Smooth muscle cell (in vitro differentiated cells): ENCODE measurements around the gene MRPL21. TPM values are rescaled to one million over a fixed set of nuclear protein-coding genes. Genes with fewer than 3 reads are reported as not detected.

Experiments
- DNase-seq: peaks from one replicate; lab custom pipeline; 2025; ENCODE audit not compliant: unreplicated experiment; lab: John Stamatoyannopoulos, UW
- H2AFZ ChIP-seq: fragments of 200-600 bp; sonication (generic); 2 replicates; pipeline ENCODE4 v1.6.0; 2016; ENCODE audit warnings: antibody characterized with exemption, low read depth, mild to moderate bottlenecking
- H3F3A ChIP-seq: fragments of 200-600 bp; sonication (generic); 2 replicates; pipeline ENCODE4 v1.6.0; 2017; ENCODE audit warnings: antibody characterized with exemption, low read depth
- H3K27ac ChIP-seq: fragments of 200-600 bp; sonication (generic); 2 replicates; pipeline ENCODE4 v1.5.1; 2016; ENCODE audit warnings: low read depth, mild to moderate bottlenecking
- H3K27me3 ChIP-seq: fragments of 200-600 bp; sonication (generic); 2 replicates; pipeline ENCODE4 v1.6.1; 2016; ENCODE audit warnings: low read depth, mild to moderate bottlenecking
- H3K36me3 ChIP-seq: fragments of 200-600 bp; sonication (generic); 2 replicates; pipeline ENCODE4 v1.5.1; 2016; ENCODE audit warnings: low read depth
- H3K4me1 ChIP-seq: fragments of 200-600 bp; sonication (generic); 2 replicates; pipeline ENCODE4 v1.5.1; 2016; ENCODE audit warnings: low read depth
- H3K4me2 ChIP-seq: fragments of 200-600 bp; sonication (generic); 2 replicates; pipeline ENCODE4 v1.6.0; 2016; ENCODE audit warnings: mild to moderate bottlenecking
- H3K4me3 ChIP-seq: fragments of 200-600 bp; sonication (generic); 2 replicates; pipeline ENCODE4 v1.5.1; 2016; ENCODE audit warnings: mild to moderate bottlenecking
- H3K79me2 ChIP-seq: fragments of 200-600 bp; sonication (generic); 2 replicates; pipeline ENCODE4 v1.6.0; 2016; ENCODE audit warnings: low read depth, mild to moderate bottlenecking
- H3K9ac ChIP-seq: fragments of 200-600 bp; sonication (generic); 2 replicates; pipeline ENCODE4 v1.6.0; 2016; ENCODE audit warnings: low read depth
- H3K9me3 ChIP-seq: fragments of 200-600 bp; sonication (generic); replicated peaks from 2 replicates; pipeline ENCODE4 v1.5.1; 2016; ENCODE audit warnings: low read depth
- H4K20me1 ChIP-seq: fragments of 200-600 bp; sonication (generic); 2 replicates; pipeline ENCODE4 v1.6.0; 2016; ENCODE audit warnings: low read depth
- WGBS: methylation state at CpG from one replicate; pipeline ENCODE4 v1.1.7; 2016; ENCODE audit warnings: low lambda C conversion rate; 5-methylcytosine and 5-hydroxymethylcytosine counted together
- polyA plus RNA-seq: library from polyadenylated mRNA; unstranded; fragments of >200 nt; fragmentation: Nextera tagmentation; extraction: Ambion mirVana; gene quantifications from 2 replicates; pipeline ENCODE4 v1.2.1, GENCODE V29; 2016
- total RNA-seq: library from RNA; depleted of rRNA; stranded (reverse); fragments of >200 nt; gene quantifications from 2 replicates; pipeline ENCODE4 v1.2.3, GENCODE V29; 2014
- TF ChIP-seq, protein P1 (sequence below): fragments of 200-600 bp; sonication (generic); IDR thresholded peaks from 2 replicates; pipeline ENCODE4 v1.5.1; 2017; ENCODE audit warnings: borderline replicate concordance, mild to moderate bottlenecking, antibody characterized with exemption; ENCODE audit not compliant: insufficient read depth, poor library complexity, severe bottlenecking

The MRPL21 gene
- total and polyA plus RNA-seq, 2 experiments from 2014 or later = 41.2 to 110 TPM

GRCh38 chr11:68935066-68935465 lies 31.4 kb upstream of the MRPL21 start:
- Histone ChIP-seq H4K20me1 (no peaks in the 10 kb centered on the region), H3K9ac (no peak overlapping the region), H2AFZ (no peak overlapping the region), H3K4me1 (no peaks in the 10 kb centered on the region), H3K4me3 (no peak overlapping the region), H3K9me3 (no peaks in the 10 kb centered on the region), H3K4me2 (no peak overlapping the region), H3K27me3 (no peaks in the 10 kb centered on the region), H3K79me2 (no peaks in the 10 kb centered on the region), H3F3A (no peaks in the 10 kb centered on the region), H3K27ac (no peak overlapping the region), H3K36me3 (no peaks in the 10 kb centered on the region)
- WGBS = 96% methylated on average over 15 of the region's 15 CpGs
- no peak for DNase-seq
- TF ChIP-seq, protein P1, sequence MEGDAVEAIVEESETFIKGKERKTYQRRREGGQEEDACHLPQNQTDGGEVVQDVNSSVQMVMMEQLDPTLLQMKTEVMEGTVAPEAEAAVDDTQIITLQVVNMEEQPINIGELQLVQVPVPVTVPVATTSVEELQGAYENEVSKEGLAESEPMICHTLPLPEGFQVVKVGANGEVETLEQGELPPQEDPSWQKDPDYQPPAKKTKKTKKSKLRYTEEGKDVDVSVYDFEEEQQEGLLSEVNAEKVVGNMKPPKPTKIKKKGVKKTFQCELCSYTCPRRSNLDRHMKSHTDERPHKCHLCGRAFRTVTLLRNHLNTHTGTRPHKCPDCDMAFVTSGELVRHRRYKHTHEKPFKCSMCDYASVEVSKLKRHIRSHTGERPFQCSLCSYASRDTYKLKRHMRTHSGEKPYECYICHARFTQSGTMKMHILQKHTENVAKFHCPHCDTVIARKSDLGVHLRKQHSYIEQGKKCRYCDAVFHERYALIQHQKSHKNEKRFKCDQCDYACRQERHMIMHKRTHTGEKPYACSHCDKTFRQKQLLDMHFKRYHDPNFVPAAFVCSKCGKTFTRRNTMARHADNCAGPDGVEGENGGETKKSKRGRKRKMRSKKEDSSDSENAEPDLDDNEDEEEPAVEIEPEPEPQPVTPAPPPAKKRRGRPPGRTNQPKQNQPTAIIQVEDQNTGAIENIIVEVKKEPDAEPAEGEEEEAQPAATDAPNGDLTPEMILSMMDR = no peak

DNA sequence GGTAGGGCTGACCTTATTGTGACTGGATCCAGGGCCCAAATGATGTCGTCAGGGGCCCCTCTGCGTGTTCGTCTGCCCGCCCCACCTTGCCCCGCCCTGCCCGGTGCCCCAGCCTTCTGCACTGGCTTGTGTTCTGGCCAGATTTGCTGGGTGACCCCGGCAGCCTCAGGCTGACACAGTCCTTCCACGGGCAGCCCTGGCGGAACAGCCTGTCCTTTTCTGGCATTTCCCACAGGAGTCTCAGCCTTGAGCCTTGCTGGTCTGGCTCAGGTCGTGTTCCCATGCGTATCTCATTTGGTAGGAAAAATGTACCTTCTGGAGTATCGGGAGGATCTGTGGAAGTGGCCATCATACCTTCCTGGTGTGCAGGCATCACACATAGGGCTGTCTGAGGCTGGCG lies 31.0 kb upstream of the MRPL21 start:
- no peak for DNase-seq
- 97% methylated on average over 13 of the region's 13 CpGs for WGBS
- no peak overlapping the region for H3K4me3 ChIP-seq
- no peak overlapping the region for H3K27ac ChIP-seq
- H2AFZ ChIP-seq = no peak overlapping the region
- no peak overlapping the region for H3K9ac ChIP-seq
- no peaks in the 10 kb centered on the region for H3K4me1 ChIP-seq
- H3K27me3 ChIP-seq = no peaks in the 10 kb centered on the region
- TF ChIP-seq, protein P1 = no peak
- no peaks in the 10 kb centered on the region for H3K9me3 ChIP-seq
- H3K79me2 ChIP-seq = no peaks in the 10 kb centered on the region
- no peaks in the 10 kb centered on the region for H3F3A ChIP-seq
- no peaks in the 10 kb centered on the region for H3K36me3 ChIP-seq
- H4K20me1 ChIP-seq = no peaks in the 10 kb centered on the region
- no peak overlapping the region for H3K4me2 ChIP-seq

DNA sequence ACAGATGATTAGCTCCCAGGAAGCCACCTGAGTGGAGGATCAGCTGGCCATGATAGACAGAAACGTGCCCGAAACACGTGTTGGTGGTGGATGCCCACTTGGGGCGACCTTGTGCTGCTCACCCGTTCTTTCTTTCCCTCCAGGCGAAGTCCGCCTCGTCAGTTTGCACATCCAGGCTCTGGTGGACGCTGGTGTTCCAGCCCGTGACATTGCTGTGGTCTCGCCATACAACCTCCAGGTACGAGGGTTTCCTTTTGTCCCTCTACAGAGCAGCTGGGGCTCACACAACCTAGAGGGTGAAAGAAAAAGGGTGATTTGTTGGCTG lies 30.7 kb upstream of the MRPL21 start:
- WGBS = 95% methylated on average over 12 of the region's 12 CpGs
- Histone ChIP-seq H3K9ac (no peak overlapping the region), H3K4me1 (no peaks in the 10 kb centered on the region), H3K79me2 (no peaks in the 10 kb centered on the region), H3K4me2 (no peak overlapping the region), H3K27me3 (no peaks in the 10 kb centered on the region), H2AFZ (no peak overlapping the region), H3K4me3 (no peak overlapping the region), H3F3A (no peaks in the 10 kb centered on the region), H3K9me3 (no peaks in the 10 kb centered on the region), H4K20me1 (no peaks in the 10 kb centered on the region), H3K36me3 (no peaks in the 10 kb centered on the region), H3K27ac (no peak overlapping the region)
- DNase-seq = no peak
- TF ChIP-seq, protein P1 = no peak

DNA sequence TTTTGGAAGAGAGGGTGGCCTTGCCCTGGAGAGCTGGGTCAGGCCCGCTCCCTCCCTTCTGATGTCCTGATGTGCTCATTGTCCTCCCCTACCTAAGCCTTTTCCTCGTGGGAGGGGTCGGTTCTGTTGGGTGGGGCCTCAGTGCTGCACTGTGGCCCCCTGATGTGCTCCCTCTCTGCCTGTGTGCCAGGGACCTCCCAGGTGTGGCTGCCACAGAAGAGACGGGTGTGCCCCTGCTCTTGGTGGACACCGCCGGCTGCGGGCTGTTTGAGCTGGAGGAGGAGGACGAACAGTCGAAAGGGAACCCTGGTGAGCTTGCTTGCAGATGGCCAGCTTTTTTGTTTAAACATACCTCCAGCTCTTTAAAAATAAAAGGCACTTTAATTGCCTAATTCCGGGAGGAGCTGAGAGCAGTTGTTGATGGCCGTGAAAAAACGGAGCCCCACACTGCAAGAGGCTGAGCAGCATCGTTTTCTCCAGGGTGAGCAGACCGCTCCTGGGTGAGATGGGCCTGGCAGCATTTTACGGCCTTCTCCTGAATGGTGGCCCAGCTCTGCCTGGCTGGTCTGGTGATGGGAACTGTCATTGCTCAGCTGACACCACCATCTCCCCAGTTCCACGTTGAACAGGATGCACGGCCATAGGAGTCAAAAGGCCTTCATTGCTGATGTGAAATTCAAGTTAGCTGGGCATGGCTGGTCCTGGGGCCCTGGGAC lies 30.1 kb upstream of the MRPL21 start:
- Histone ChIP-seq H3K4me2 (no peak overlapping the region), H3K79me2 (no peaks in the 10 kb centered on the region), H3K27me3 (no peaks in the 10 kb centered on the region), H3K9ac (no peak overlapping the region), H3K9me3 (no peaks in the 10 kb centered on the region), H4K20me1 (no peaks in the 10 kb centered on the region), H3K4me1 (no peaks in the 10 kb centered on the region), H2AFZ (no peak overlapping the region), H3K27ac (no peak overlapping the region), H3K4me3 (no peak overlapping the region), H3K36me3 (no peaks in the 10 kb centered on the region), H3F3A (no peaks in the 10 kb centered on the region)
- 78% methylated on average over 17 of the region's 17 CpGs for WGBS
- TF ChIP-seq, protein P1 = no peak
- no peak for DNase-seq
